ENCODE measurements around the gene DNAH14.

DNA sequence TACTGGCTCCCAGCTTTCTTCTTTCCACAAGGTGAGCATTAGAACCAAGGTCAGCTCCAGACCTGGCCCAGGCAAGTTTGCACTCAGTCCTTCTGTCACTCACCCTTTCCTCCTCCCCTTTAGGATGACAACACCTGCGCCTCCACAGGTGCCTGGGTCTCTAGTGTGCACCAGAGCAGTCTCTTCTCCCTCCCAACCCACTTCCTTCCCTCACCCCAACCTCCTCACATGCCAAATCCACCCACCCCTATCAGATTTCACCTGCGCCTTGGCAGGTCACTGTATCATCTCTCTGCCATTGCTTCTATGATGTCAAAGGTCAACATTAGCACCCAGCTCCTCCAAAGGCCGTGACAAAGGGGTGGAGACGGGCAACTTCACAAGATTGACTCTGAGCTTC, 460.4 kb downstream of the DNAH14 start:
- TF ChIP-seq LARP7 (IDR thresholded peaks at IDR 0.05) = no peak
- no peak for TF ChIP-seq TAF1 (IDR thresholded peaks at IDR 0.05; ENCODE audit: borderline replicate concordance, low read depth, low read length)
- TF ChIP-seq KAT2A (conservative IDR thresholded peaks at IDR 0.05; ENCODE audit: control insufficient read depth, low read depth, low read length) = no peak
- TF ChIP-seq SIN3A (IDR thresholded peaks at IDR 0.05; ENCODE audit: low read depth, low read length) = no peak

Measured in GM12878 (cell line).